MCF 10A (cell line): Measurements from ENCODE around the gene PPARA. TPM values are rescaled to one million over a fixed set of nuclear protein-coding genes. Genes with fewer than 3 reads are reported as not detected.

Experiments used
- BruUV-seq: library from RNA; stranded (reverse); fragments of 400-500 nt; replicated peaks from 2 replicates; lab custom pipeline; 2021; lab: Mats Ljungman, UMichigan
- CTCF ChIA-PET: fragments of 300-600 bp; sonication (Branson Sonifier 250); formaldehyde crosslinking; extraction: SDS; loops from one replicate; lab custom pipeline; 2021; ENCODE audit warnings: antibody characterized with exemption, inconsistent platforms; lab: Yijun Ruan, JAX
- POLR2A ChIA-PET: fragments of 300-600, 350-650 bp; sonication (Branson Sonifier 250); formaldehyde crosslinking; extraction: SDS; loops from one replicate; lab custom pipeline; 2020; ENCODE audit warnings: antibody characterized with exemption, inconsistent platforms; lab: Yijun Ruan, JAX
- DNase-seq: peaks from one replicate; pipeline ENCODE4 v3.0.0-alpha.2; 2018; ENCODE audit not compliant: unreplicated experiment
- H3K27ac Mint-ChIP-seq: one replicate; pipeline ENCODE4 v1.8.0; 2022; ENCODE audit warnings: mild to moderate bottlenecking, low read depth, mixed read lengths; ENCODE audit not compliant: unreplicated experiment
- H3K27me3 Mint-ChIP-seq: one replicate; pipeline ENCODE4 v1.8.0; 2022; ENCODE audit warnings: mixed read lengths; ENCODE audit not compliant: insufficient read depth, unreplicated experiment
- H3K36me3 Mint-ChIP-seq: one replicate; pipeline ENCODE4 v1.8.0; 2022; ENCODE audit warnings: mild to moderate bottlenecking, moderate library complexity, mixed read lengths; ENCODE audit not compliant: insufficient read depth, unreplicated experiment
- H3K4me1 Mint-ChIP-seq: one replicate; pipeline ENCODE4 v1.8.0; 2022; ENCODE audit warnings: mixed read lengths; ENCODE audit not compliant: insufficient read depth, unreplicated experiment
- H3K4me3 Mint-ChIP-seq: one replicate; pipeline ENCODE4 v1.8.0; 2022; ENCODE audit warnings: mild to moderate bottlenecking, moderate library complexity, mixed read lengths; ENCODE audit not compliant: unreplicated experiment
- H3K9me3 Mint-ChIP-seq: one replicate; pipeline ENCODE4 v1.8.0; 2022; ENCODE audit warnings: mixed read lengths; ENCODE audit not compliant: unreplicated experiment
- intact Hi-C: fragments of 100-400 bp; cut with micrococcal nuclease; formaldehyde crosslinking; loops from 2 replicates; pipeline ENCODE4 v1.14.1; 2022
- total RNA-seq: library from RNA; stranded (reverse); gene quantifications from 2 replicates; pipeline ENCODE4 v1.2.3, GENCODE V29; 2022
- TF ChIP-seq, protein P1 (sequence below): fragments of 200-600 bp; IDR thresholded peaks from one replicate; pipeline ENCODE4 v1.8.0; 2022; ENCODE audit warnings: antibody characterized with exemption, mild to moderate bottlenecking; ENCODE audit not compliant: unreplicated experiment

Gene PPARA
- total RNA-seq, 1 experiment from 2014 or later = 8.0 TPM

DNA sequence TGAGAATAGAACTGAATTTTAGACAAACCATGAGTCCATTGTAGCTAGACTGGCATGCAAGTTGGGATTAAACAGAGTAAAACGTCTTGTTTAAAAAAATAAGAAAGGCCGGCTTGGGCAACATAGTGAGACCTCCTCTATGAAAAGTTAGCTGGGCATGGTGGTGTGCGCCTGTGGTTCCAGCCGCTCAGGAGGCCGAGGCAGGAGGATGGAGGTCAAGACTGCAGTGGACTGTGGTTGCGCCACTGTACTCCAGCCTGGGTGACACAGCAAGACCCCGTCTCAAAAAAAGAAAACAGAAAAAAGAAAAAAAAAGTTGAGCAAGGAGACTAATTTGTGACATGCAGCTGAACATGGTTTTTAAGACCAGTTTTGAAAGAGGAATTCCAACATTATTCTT lies 76.3 kb downstream of the PPARA start:
- Mint-ChIP-seq H3K4me1 (no peaks in the 10 kb centered on the region), H3K27me3 (no peaks in the 10 kb centered on the region), H3K27ac (no peak overlapping the region), H3K4me3 (no peak overlapping the region), H3K36me3 (peaks cover 10% of the 10 kb centered on the region), H3K9me3 (no peaks in the 10 kb centered on the region)
- intact Hi-C loops = no loop called here
- CTCF ChIA-PET = interaction anchor here (0.7 to 1.2 kb wide), 4 partner anchors 28 to 105 kb away, joined by 3 to 4 read pairs (median 3); no protein-coding TSS in a partner anchor
- BruUV-seq = no TSS peak
- TF ChIP-seq, protein P1, sequence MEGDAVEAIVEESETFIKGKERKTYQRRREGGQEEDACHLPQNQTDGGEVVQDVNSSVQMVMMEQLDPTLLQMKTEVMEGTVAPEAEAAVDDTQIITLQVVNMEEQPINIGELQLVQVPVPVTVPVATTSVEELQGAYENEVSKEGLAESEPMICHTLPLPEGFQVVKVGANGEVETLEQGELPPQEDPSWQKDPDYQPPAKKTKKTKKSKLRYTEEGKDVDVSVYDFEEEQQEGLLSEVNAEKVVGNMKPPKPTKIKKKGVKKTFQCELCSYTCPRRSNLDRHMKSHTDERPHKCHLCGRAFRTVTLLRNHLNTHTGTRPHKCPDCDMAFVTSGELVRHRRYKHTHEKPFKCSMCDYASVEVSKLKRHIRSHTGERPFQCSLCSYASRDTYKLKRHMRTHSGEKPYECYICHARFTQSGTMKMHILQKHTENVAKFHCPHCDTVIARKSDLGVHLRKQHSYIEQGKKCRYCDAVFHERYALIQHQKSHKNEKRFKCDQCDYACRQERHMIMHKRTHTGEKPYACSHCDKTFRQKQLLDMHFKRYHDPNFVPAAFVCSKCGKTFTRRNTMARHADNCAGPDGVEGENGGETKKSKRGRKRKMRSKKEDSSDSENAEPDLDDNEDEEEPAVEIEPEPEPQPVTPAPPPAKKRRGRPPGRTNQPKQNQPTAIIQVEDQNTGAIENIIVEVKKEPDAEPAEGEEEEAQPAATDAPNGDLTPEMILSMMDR = no peak
- DNase-seq = no peak
- POLR2A ChIA-PET = no interaction called here

DNA sequence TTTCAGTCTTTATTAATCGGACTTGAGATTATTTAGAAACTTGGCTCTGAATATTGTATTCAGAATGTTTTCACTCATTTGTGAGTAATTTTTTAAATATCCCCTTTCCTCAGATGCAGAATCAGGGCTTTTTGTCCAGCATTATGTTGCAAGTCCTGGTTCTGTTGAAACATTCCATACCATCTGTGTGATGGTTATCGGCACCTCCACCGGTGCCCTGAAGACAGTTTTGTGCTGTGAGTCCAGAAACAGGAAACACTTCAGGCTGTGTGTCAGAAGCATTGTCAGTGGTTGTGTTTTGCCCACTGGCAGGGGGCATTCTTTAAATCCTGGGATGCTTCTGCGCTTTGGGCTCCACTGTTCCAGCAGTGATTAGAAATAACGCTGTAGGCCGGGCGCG lies 79.4 kb downstream of the PPARA start:
- POLR2A ChIA-PET = no interaction called here
- BruUV-seq = no TSS peak
- TF ChIP-seq, protein P1 = no peak
- CTCF ChIA-PET = interaction anchor here (0.7 kb wide), 1 partner anchor 22 kb away, joined by 4 read pairs; no protein-coding TSS in a partner anchor
- intact Hi-C loops = no loop called here
- H3K27me3 Mint-ChIP-seq = no peaks in the 10 kb centered on the region
- H3K36me3 Mint-ChIP-seq = no peaks in the 10 kb centered on the region
- no peak overlapping the region for H3K27ac Mint-ChIP-seq
- DNase-seq = no peak
- H3K9me3 Mint-ChIP-seq = no peaks in the 10 kb centered on the region
- no peak overlapping the region for H3K4me3 Mint-ChIP-seq
- peaks cover 5% of the 10 kb centered on the region for H3K4me1 Mint-ChIP-seq

DNA sequence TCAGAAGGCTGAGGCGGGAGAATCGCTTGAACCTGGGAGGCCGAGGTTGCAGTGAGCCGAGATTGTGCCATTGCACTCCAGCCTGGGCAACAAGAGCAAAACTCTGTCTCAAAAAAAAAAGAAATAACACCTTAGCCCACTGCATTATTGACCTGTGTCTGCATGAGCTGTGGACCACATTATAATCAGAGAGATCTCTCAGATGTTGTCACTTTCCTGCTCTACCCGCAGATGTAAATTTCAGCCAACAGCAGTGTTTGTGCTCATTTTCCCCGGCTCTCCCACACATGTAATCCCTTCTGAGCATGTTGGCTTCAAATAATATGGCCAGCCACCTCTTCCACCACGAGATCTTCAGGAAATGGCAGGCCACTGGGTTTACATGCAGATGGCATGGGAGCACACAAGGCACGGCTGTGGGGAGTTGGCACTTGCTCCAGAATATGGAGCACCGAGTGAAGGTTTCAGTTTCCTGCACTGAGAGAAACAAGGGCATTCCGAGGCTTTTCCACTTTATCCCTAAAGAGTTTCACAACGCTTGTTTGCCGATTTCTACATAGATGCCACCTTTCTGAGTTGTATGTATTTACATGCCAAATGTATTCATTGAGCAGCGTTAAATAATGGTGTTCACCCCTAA lies 80.1 kb downstream of the PPARA start:
- TF ChIP-seq, protein P1 = no peak
- no peak overlapping the region for H3K27ac Mint-ChIP-seq
- H3K4me3 Mint-ChIP-seq = no peak overlapping the region
- ChIA-PET CTCF (no interaction called here), POLR2A (no interaction called here)
- intact Hi-C loops = no loop called here
- H3K9me3 Mint-ChIP-seq = no peaks in the 10 kb centered on the region
- no TSS peak for BruUV-seq
- no peaks in the 10 kb centered on the region for H3K27me3 Mint-ChIP-seq
- H3K36me3 Mint-ChIP-seq = peaks cover 6% of the 10 kb centered on the region
- peaks cover 5% of the 10 kb centered on the region for H3K4me1 Mint-ChIP-seq
- DNase-seq = no peak

DNA sequence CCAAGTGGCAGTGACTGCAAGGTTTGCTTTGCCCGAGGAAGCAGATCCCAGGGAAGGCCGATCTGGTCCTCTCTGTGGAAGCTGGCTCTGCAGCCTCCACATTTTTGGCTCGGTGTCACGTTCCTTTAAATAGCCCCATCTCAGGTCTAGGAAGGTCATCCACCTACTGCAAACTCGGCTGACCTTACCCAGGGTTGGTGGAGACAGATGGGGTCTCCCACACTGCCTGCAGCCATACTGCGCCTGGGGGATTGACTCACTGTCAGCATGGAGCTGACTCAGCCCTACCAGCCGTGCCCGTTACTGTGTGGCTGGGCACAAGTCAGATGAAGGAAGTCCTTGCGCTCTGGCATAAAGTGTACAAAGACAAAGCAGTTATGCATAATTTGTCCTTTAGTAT lies 82.9 kb downstream of the PPARA start:
- intact Hi-C loops = no loop called here
- Mint-ChIP-seq H3K27me3 (no peaks in the 10 kb centered on the region), H3K27ac (no peak overlapping the region), H3K4me1 (peaks cover 5% of the 10 kb centered on the region), H3K36me3 (peaks cover 6% of the 10 kb centered on the region), H3K4me3 (no peak overlapping the region), H3K9me3 (no peaks in the 10 kb centered on the region)
- no TSS peak for BruUV-seq
- peak; percentile 59 for DNase-seq
- POLR2A ChIA-PET = interaction anchor here (1.1 kb wide), 1 partner anchor 16 kb away, joined by 3 read pairs; no protein-coding TSS in a partner anchor
- TF ChIP-seq, protein P1 = no peak
- CTCF ChIA-PET = no interaction called here
